Cardiac septum (tissue), 1 donor: ENCODE data around the gene CHIA. TPM values are rescaled to one million over a fixed set of nuclear protein-coding genes. Genes with fewer than 3 reads are reported as not detected.
"Not testable (repeated sequence)": the region's sequence is repeated elsewhere in the genome, so short reads cannot be mapped to it uniquely, and the experiment has no call there.

Source experiments
- DNase-seq: peaks from one replicate; pipeline ENCODE4 v3.0.0-alpha.2; 2020; ENCODE audit warnings: low spot score
- intact Hi-C: fragments of 100-400 bp; cut with DNase I; formaldehyde crosslinking; loops from one replicate; pipeline ENCODE4 v1.14.0; 2022
- total RNA-seq: library from RNA; stranded (reverse); fragmentation: NEBNext Ultra II Directional; extraction: Animal tissue kit (Norgen Biotek cat#: 25700); gene quantifications from one replicate; pipeline ENCODE4 v1.2.1, GENCODE V29; 2021
- donor health status: DM: no; HTN: no; CAD: no.

Gene CHIA
- total RNA-seq, 1 donor from 2014 or later: not detected

- intact Hi-C loops: no loop called here
Observed at GRCh38 chr1:111359376-111359775, 68.7 kb downstream of the CHIA start.

DNA sequence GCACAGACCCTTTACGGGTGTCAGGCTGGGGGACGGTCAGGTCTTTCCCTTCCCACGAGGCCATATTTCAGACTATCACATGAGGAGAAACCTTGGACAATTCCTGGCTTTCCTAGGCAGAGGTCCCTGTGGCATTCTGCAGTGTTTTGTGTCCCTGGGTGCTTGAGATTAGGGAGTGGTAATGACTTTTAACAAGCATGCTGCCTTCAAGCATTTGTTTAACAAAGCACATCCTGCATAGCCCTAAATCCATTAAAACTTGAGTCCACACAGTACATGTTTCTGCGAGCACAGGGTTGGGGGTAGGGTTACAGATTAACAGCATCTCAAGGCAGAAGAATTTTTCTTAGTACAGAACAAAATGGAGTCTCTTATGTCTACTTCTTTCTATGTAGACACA is 69.6 kb downstream of the CHIA start:
- DNase-seq, intact Hi-C loops: not testable (repeated sequence)

More at GRCh38 chr1:111359376-111359775, 68.7 kb downstream of the CHIA start:
- DNase-seq: no peak

GRCh38 chr1:111361761-111362160 is 71.1 kb downstream of the CHIA start:
- DNase-seq: no peak
- intact Hi-C loops: no loop called here

DNA sequence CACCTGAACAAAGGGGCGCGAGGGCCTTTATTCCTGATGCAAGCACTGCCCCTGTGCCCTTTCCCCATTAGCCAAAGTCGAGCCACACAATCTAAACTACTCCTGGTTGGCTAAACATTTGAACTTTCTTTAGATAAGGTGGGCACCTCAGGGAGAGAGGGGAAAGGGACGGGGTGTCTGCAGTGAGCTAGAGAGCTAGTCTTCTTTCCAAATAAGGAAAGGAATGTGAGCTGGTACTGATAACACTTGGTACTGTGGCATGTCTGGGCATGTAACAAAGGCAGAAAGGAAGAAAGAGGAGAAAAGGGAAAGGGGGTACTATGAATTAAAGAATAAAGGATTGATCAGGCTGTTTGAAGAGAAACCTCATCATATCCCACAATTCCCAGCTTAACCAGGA is 74.0 kb downstream of the CHIA start:
- intact Hi-C loops: no loop called here
- DNase-seq: no peak

- no peak for DNase-seq
- intact Hi-C loops: no loop called here
Observed at GRCh38 chr1:111366256-111366655, 75.6 kb downstream of the CHIA start.

- intact Hi-C loops: no loop called here
Observed at GRCh38 chr1:111369177-111369576, 78.5 kb downstream of the CHIA start.

DNA sequence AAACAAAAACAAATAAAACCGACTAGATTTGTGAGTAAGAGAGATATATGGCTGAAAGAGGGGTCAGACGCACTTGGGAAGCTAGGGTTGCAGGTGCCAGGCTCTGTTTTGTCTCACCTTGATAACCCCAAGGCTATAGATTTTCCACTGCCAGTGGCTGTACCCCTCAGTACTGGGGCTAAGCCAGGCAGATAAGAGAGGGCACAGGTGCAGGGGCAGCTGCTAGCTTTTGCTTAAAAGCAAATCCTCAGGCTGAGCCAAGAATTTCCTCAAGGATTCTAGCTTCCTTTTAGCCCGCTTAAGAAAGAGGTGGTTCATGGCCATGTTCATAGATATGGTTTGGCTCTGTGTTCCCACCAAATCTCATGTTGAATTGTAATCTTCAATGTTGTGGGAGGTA is 79.0 kb downstream of the CHIA start:
- intact Hi-C loops: no loop called here
- DNase-seq: no peak

More at GRCh38 chr1:111369177-111369576, 78.5 kb downstream of the CHIA start:
- no peak for DNase-seq

Other genes with a start within 250 kb of the CHIA start
- gene DRAM2, start 150.8 kb upstream of the CHIA start, total RNA-seq: 26.1 TPM
- gene CEPT1, start 150.6 kb upstream of the CHIA start, total RNA-seq: 14.3 TPM
- 1.6 TPM for gene DENND2D, start 90.2 kb upstream of the CHIA start, total RNA-seq
- gene CHI3L2, start 63.1 kb upstream of the CHIA start, total RNA-seq: 0.57 TPM
- 0.46 TPM for gene OVGP1, start 136.9 kb downstream of the CHIA start, total RNA-seq
- gene WDR77, start 158.4 kb downstream of the CHIA start, total RNA-seq: 29.6 TPM
- gene ATP5PB, start 158.6 kb downstream of the CHIA start, total RNA-seq: 565 TPM
- gene C1orf162, start 183.1 kb downstream of the CHIA start, total RNA-seq: 2.6 TPM
- gene ADORA3, start 212.8 kb downstream of the CHIA start, total RNA-seq: 0.51 TPM
- 0.32 TPM for gene TMIGD3, start 212.8 kb downstream of the CHIA start, total RNA-seq